ENCODE data around the gene CCR7. TPM values are rescaled to one million over a fixed set of nuclear protein-coding genes. Genes with fewer than 3 reads are reported as not detected.

CCR7 gene
- total and polyA plus RNA-seq, 2 of the 8 experiments (the other 6 are each of a cell fraction or from before 2014, with no cell fraction given): 0.12 to 0.17 TPM

DNA sequence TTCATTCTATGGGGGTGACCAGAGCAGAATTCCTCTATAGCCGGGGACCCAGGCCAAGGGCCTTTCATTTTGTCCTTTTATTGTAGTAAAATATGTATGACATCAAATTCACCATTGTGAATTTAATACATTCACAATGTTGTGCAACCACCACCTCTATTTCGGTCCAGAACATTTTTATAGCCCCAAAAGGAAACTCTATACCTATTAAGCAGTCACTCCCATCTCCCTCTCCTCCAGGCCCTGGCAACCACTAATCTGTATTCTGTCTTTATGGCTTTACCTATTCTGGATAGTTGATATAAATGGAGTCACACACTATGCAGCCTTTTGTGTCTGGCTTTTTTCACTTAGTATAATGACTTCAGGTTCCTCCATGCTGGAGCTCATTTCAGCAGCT is 54.1 kb downstream of the CCR7 start (continued):
- TF ChIP-seq EGR1 (IDR thresholded peaks at IDR 0.05; ENCODE audit: borderline replicate concordance, low read depth, low read length) (no peak), KDM5A (IDR thresholded peaks at IDR 0.05; ENCODE audit: low read length) (no peak)
- TF ChIP-seq, protein P1, sequence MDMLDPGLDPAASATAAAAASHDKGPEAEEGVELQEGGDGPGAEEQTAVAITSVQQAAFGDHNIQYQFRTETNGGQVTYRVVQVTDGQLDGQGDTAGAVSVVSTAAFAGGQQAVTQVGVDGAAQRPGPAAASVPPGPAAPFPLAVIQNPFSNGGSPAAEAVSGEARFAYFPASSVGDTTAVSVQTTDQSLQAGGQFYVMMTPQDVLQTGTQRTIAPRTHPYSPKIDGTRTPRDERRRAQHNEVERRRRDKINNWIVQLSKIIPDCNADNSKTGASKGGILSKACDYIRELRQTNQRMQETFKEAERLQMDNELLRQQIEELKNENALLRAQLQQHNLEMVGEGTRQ (IDR thresholded peaks at IDR 0.05; ENCODE audit: low read length): no peak
- TF ChIP-seq, protein P2, sequence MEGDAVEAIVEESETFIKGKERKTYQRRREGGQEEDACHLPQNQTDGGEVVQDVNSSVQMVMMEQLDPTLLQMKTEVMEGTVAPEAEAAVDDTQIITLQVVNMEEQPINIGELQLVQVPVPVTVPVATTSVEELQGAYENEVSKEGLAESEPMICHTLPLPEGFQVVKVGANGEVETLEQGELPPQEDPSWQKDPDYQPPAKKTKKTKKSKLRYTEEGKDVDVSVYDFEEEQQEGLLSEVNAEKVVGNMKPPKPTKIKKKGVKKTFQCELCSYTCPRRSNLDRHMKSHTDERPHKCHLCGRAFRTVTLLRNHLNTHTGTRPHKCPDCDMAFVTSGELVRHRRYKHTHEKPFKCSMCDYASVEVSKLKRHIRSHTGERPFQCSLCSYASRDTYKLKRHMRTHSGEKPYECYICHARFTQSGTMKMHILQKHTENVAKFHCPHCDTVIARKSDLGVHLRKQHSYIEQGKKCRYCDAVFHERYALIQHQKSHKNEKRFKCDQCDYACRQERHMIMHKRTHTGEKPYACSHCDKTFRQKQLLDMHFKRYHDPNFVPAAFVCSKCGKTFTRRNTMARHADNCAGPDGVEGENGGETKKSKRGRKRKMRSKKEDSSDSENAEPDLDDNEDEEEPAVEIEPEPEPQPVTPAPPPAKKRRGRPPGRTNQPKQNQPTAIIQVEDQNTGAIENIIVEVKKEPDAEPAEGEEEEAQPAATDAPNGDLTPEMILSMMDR (IDR thresholded peaks at IDR 0.05; ENCODE audit: control extremely low read depth in 1 of 3, insufficient read depth in 1 of 3, low read depth in 1 of 3, low read length in 3 of 3): no peak
